GM23248 (cell line): ENCODE data around the gene LACTBL1. TPM values are rescaled to one million over a fixed set of nuclear protein-coding genes. Genes with fewer than 3 reads are reported as not detected.
A peak's percentile ranks its signal among the peaks of the same experiment; 100 is the strongest.

Source experiments
- DNase-seq: peaks from one replicate; pipeline ENCODE4 v3.0.0-alpha.2; 2015
- H2AFZ ChIP-seq: fragments of 200-600 bp; sonication (generic); 2 replicates; pipeline ENCODE4 v1.6.1; 2016; ENCODE audit warnings: antibody characterized with exemption
- H3F3A ChIP-seq: fragments of 200-600 bp; sonication (generic); 2 replicates; pipeline ENCODE4 v1.6.1; 2016; ENCODE audit warnings: mild to moderate bottlenecking, antibody characterized with exemption, mixed run types; ENCODE audit not compliant: insufficient read depth
- H3K27ac ChIP-seq: fragments of 200-600 bp; sonication (generic); 2 replicates; pipeline ENCODE4 v1.5.1; 2016; ENCODE audit warnings: mild to moderate bottlenecking
- H3K27me3 ChIP-seq: fragments of 200-600 bp; sonication (generic); replicated peaks from 2 replicates; pipeline ENCODE4 v1.6.1; 2016; ENCODE audit warnings: mild to moderate bottlenecking; ENCODE audit not compliant: insufficient read depth
- H3K36me3 ChIP-seq: fragments of 200-600 bp; sonication (generic); 2 replicates; pipeline ENCODE4 v1.6.1; 2016; ENCODE audit warnings: low read depth, mild to moderate bottlenecking
- H3K4me1 ChIP-seq: fragments of 200-600 bp; sonication (generic); 2 replicates; pipeline ENCODE4 v1.6.1; 2016; ENCODE audit warnings: mild to moderate bottlenecking; ENCODE audit not compliant: insufficient read depth
- H3K4me2 ChIP-seq: fragments of 200-600 bp; sonication (generic); one replicate; pipeline ENCODE4 v1.6.1; 2016; ENCODE audit warnings: mild to moderate bottlenecking; ENCODE audit not compliant: unreplicated experiment
- H3K4me3 ChIP-seq: fragments of 200-600 bp; sonication (generic); 2 replicates; pipeline ENCODE4 v1.5.1; 2016; ENCODE audit warnings: mild to moderate bottlenecking
- H3K79me2 ChIP-seq: fragments of 200-600 bp; sonication (generic); 2 replicates; pipeline ENCODE4 v1.6.1; 2016; ENCODE audit warnings: mild to moderate bottlenecking; ENCODE audit not compliant: insufficient read depth
- H3K9ac ChIP-seq: fragments of 200-600 bp; sonication (generic); 2 replicates; pipeline ENCODE4 v1.6.1; 2016; ENCODE audit warnings: mild to moderate bottlenecking
- H3K9me2 ChIP-seq: fragments of 200-600 bp; sonication (generic); 2 replicates; pipeline ENCODE4 v1.6.1; 2016; ENCODE audit warnings: mixed run types, mild to moderate bottlenecking, moderate library complexity; ENCODE audit not compliant: insufficient read depth
- H3K9me3 ChIP-seq: fragments of 200-600 bp; sonication (generic); one replicate; pipeline ENCODE4 v1.6.1; 2017; ENCODE audit warnings: low read depth
- H4K20me1 ChIP-seq: fragments of 200-600 bp; sonication (generic); 2 replicates; pipeline ENCODE4 v1.6.0; 2016; ENCODE audit not compliant: insufficient read depth
- EZH2 ChIP-seq: fragments of 200-600 bp; sonication (generic); IDR thresholded peaks from 2 replicates; pipeline ENCODE4 v1.6.1; 2018; ENCODE audit warnings: antibody characterized with exemption, mild to moderate bottlenecking; ENCODE audit not compliant: insufficient read depth, poor library complexity, severe bottlenecking
- EZH2phosphoT487 ChIP-seq: fragments of 200-600 bp; sonication (generic); IDR thresholded peaks from 2 replicates; pipeline ENCODE4 v1.6.1; 2018; ENCODE audit warnings: antibody characterized with exemption, moderate library complexity, mild to moderate bottlenecking, low read depth; ENCODE audit not compliant: insufficient read depth
- WGBS, 2 experiments: methylation state at CpG; one replicate each; pipeline ENCODE4 v1.1.6; 2015 to 2017; ENCODE audit warnings: low lambda C conversion rate in 2 of 2, low coverage in 1 of 2; ENCODE audit errors: missing lambda C conversion rate in 2 of 2; 5-methylcytosine and 5-hydroxymethylcytosine counted together
- in situ Hi-C: fragments of 300-500 bp; cut with MboI; formaldehyde crosslinking; loops from 2 replicates; pipeline ENCODE4 v1.15.0; 2020
- polyA plus RNA-seq: library from polyadenylated mRNA; unstranded; fragments of >200 nt; fragmentation: Nextera tagmentation; extraction: Ambion mirVana; gene quantifications from 2 replicates; pipeline ENCODE4 v1.2.1, GENCODE V29; 2016
- total RNA-seq: library from RNA; depleted of rRNA; stranded (reverse); fragments of >200 nt; shearing (Covaris generic); gene quantifications from 2 replicates; pipeline ENCODE4 v1.2.3, GENCODE V29; 2014

LACTBL1 gene
- total and polyA plus RNA-seq, 2 experiments from 2014 or later = not detected

- Histone ChIP-seq H3K27me3 (peaks cover 59% of the 10 kb centered on the region), H3K4me2 (no peak overlapping the region), H4K20me1 (no peaks in the 10 kb centered on the region), H3K79me2 (no peaks in the 10 kb centered on the region), H3K9me2 (no peaks in the 10 kb centered on the region), H3F3A (no peaks in the 10 kb centered on the region), H3K9ac (no peak overlapping the region), H3K9me3 (no peaks in the 10 kb centered on the region), H3K36me3 (no peaks in the 10 kb centered on the region), H3K4me1 (no peaks in the 10 kb centered on the region), H3K27ac (no peak overlapping the region), H3K4me3 (no peak overlapping the region), H2AFZ (no peak overlapping the region)
- TF ChIP-seq EZH2 (no peak), EZH2phosphoT487 (no peak)
- in situ Hi-C loops = no loop called here
- 13 to 41% methylated on average over 9 to 27 of the region's 38 CpGs for WGBS, 2 experiments
- no peak for DNase-seq
Measured at GRCh38 chr1:22953740-22954141, 18.9 kb downstream of the LACTBL1 start.

GRCh38 chr1:22953057-22953739, 19.5 kb downstream of the LACTBL1 start:
- Histone ChIP-seq H3K36me3 (no peaks in the 10 kb centered on the region), H3K27me3 (peaks cover 65% of the 10 kb centered on the region), H3K9me2 (no peaks in the 10 kb centered on the region), H3K4me1 (no peaks in the 10 kb centered on the region), H2AFZ (no peak overlapping the region), H3K4me2 (no peak overlapping the region), H4K20me1 (no peaks in the 10 kb centered on the region), H3F3A (no peaks in the 10 kb centered on the region), H3K79me2 (no peaks in the 10 kb centered on the region), H3K27ac (no peak overlapping the region), H3K4me3 (no peak overlapping the region), H3K9ac (no peak overlapping the region), H3K9me3 (no peaks in the 10 kb centered on the region)
- TF ChIP-seq EZH2phosphoT487 (no peak), EZH2 (no peak)
- peak; percentile 18 for DNase-seq
- 9 to 10% methylated on average over 55 to 61 of the region's 92 CpGs for WGBS, 2 experiments
- in situ Hi-C loops = no loop called here

GRCh38 chr1:22952694-22953056, 20.0 kb downstream of the LACTBL1 start:
- Histone ChIP-seq H3K27me3 (peaks cover 70% of the 10 kb centered on the region), H3K4me3 (no peak overlapping the region), H3K36me3 (no peaks in the 10 kb centered on the region), H3K79me2 (no peaks in the 10 kb centered on the region), H3F3A (no peaks in the 10 kb centered on the region), H3K27ac (no peak overlapping the region), H3K9me2 (no peaks in the 10 kb centered on the region), H2AFZ (no peak overlapping the region), H3K9ac (no peak overlapping the region), H3K4me2 (no peak overlapping the region), H4K20me1 (no peaks in the 10 kb centered on the region), H3K4me1 (no peaks in the 10 kb centered on the region), H3K9me3 (no peaks in the 10 kb centered on the region)
- in situ Hi-C loops = no loop called here
- WGBS, 2 experiments = 76 to 79% methylated on average over 5 of the region's 5 CpGs
- DNase-seq = no peak
- no peak for TF ChIP-seq EZH2
- no peak for TF ChIP-seq EZH2phosphoT487

GRCh38 chr1:22951796-22952195, 20.9 kb downstream of the LACTBL1 start:
- Histone ChIP-seq H2AFZ (no peak overlapping the region), H3K9ac (no peak overlapping the region), H3K27me3 (peaks cover 79% of the 10 kb centered on the region), H3K4me1 (no peaks in the 10 kb centered on the region), H3K9me2 (no peaks in the 10 kb centered on the region), H3K9me3 (no peaks in the 10 kb centered on the region), H3F3A (no peaks in the 10 kb centered on the region), H3K27ac (no peak overlapping the region), H3K79me2 (no peaks in the 10 kb centered on the region), H3K36me3 (no peaks in the 10 kb centered on the region), H4K20me1 (no peaks in the 10 kb centered on the region), H3K4me2 (no peak overlapping the region), H3K4me3 (no peak overlapping the region)
- in situ Hi-C loops = no loop called here
- WGBS, 2 experiments = 10 to 20% methylated on average over 3 of the region's 3 CpGs
- no peak for DNase-seq
- TF ChIP-seq EZH2 (no peak), EZH2phosphoT487 (no peak)
